A673 (cell line): ENCODE results near the gene FFAR2.

Experiments used
- CTCF ChIP-seq: fragments of 300-800, 200-600 bp; sonication (generic); conservative IDR thresholded peaks from 2 replicates; pipeline ENCODE4 v1.5.1; 2017; ENCODE audit warnings: low read depth, mild to moderate bottlenecking, antibody characterized with exemption, low read length, moderate library complexity, mixed read lengths
- EZH2 ChIP-seq: fragments of 200-600 bp; sonication (generic); IDR thresholded peaks from 2 replicates; pipeline ENCODE4 v1.6.1; 2017; ENCODE audit warnings: borderline replicate concordance, low read depth, mild to moderate bottlenecking, mixed read lengths, antibody characterized with exemption, low read length; ENCODE audit not compliant: poor library complexity, severe bottlenecking

DNA sequence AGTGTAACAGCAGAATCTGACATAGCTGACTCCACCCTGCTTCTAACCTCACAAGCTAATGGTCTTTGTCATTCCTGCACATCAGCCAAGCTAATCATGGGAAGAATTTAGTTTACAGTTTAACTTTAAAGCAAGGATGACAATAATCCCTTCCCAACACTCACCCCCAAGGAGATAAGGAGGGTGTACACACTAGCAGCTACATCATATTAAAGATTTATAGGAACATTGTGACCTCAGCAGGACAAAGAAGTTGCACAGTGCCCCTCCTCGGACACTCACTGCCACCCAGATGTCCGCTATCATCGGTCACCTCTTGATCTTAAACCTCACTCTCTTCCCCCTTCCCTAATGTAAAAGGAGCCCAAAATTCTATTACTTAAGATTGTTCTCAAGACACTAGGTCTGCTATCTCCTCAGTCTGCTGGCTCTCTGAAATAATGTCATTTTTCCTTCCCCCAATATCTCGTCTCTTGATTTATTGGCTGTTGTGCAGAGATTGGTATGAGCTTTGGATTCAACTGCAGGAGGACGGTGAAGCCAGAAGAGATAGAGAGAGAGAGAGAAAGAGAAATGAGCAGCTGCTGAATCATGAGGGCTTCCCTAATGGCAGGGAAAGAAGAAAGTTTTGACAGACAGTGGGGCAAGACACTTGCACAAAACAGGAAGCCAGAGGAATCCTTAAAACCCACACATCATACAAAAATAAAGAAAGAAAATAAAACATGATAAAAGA, 17.5 kb upstream of the FFAR2 start:
- TF ChIP-seq CTCF (no peak), EZH2 (no peak)
